Loucy (cell line): Measurements from ENCODE around the gene SERPINA9.

Experiments
- H2AFZ ChIP-seq: fragments of 200-600 bp; sonication (generic); 2 replicates; pipeline ENCODE4 v1.6.0; 2016; ENCODE audit warnings: antibody characterized with exemption, mild to moderate bottlenecking, low read length, moderate library complexity
- H3F3A ChIP-seq: fragments of 200-600 bp; 2 replicates; pipeline ENCODE4 v1.6.0; 2016; ENCODE audit warnings: antibody characterized with exemption, low read depth, mild to moderate bottlenecking
- H3K27me3 ChIP-seq: fragments of 200-600 bp; sonication (generic); 2 replicates; pipeline ENCODE4 v1.6.1; 2014; ENCODE audit warnings: low read length, mild to moderate bottlenecking; ENCODE audit not compliant: insufficient read depth, poor library complexity, severe bottlenecking
- H3K36me3 ChIP-seq: fragments of 200-600 bp; sonication (generic); 2 replicates; pipeline ENCODE4 v1.6.1; 2016; ENCODE audit warnings: low read length; ENCODE audit not compliant: insufficient read depth
- H3K4me1 ChIP-seq: fragments of 200-600 bp; sonication (generic); 2 replicates; pipeline ENCODE4 v1.5.1; 2014; ENCODE audit warnings: low read length, mild to moderate bottlenecking; ENCODE audit not compliant: insufficient read depth, poor library complexity, severe bottlenecking
- H3K4me2 ChIP-seq: fragments of 200-600 bp; sonication (generic); 2 replicates; pipeline ENCODE4 v1.6.0; 2014; ENCODE audit warnings: antibody characterized with exemption, low read length, low read depth, mild to moderate bottlenecking; ENCODE audit not compliant: poor library complexity, severe bottlenecking
- H3K4me3 ChIP-seq: fragments of 200-600 bp; sonication (generic); 2 replicates; pipeline ENCODE4 v1.5.1; 2014; ENCODE audit warnings: low read length, mild to moderate bottlenecking, mixed read lengths; ENCODE audit not compliant: poor library complexity, severe bottlenecking
- H3K79me2 ChIP-seq: fragments of 200-600 bp; sonication (generic); 2 replicates; pipeline ENCODE4 v1.6.1; 2014; ENCODE audit warnings: low read length; ENCODE audit not compliant: insufficient read depth
- H3K9ac ChIP-seq: fragments of 200-600 bp; sonication (generic); 2 replicates; pipeline ENCODE4 v1.6.0; 2014; ENCODE audit warnings: mild to moderate bottlenecking, low read depth, low read length, moderate library complexity; ENCODE audit not compliant: poor library complexity, severe bottlenecking
- H3K9me2 ChIP-seq: fragments of 200-600 bp; sonication (generic); replicated peaks from 2 replicates; pipeline ENCODE4 v1.6.1; 2016; ENCODE audit warnings: low read depth, low read length, mixed read lengths
- H3K9me3 ChIP-seq: fragments of 200-600 bp; sonication (generic); 2 replicates; pipeline ENCODE4 v1.6.1; 2014; ENCODE audit warnings: mild to moderate bottlenecking, antibody characterized with exemption, low read length, low read depth; ENCODE audit not compliant: insufficient read depth
- H4K20me1 ChIP-seq: fragments of 200-600 bp; sonication (generic); 2 replicates; pipeline ENCODE4 v1.6.0; 2014; ENCODE audit warnings: antibody characterized with exemption, low read length, mild to moderate bottlenecking; ENCODE audit not compliant: insufficient read depth, poor library complexity, severe bottlenecking
- CTCF ChIP-seq: fragments of 200-600 bp; sonication (generic); conservative IDR thresholded peaks from 2 replicates; pipeline ENCODE4 v1.5.1; 2014; ENCODE audit warnings: mild to moderate bottlenecking, antibody characterized with exemption, low read length
- EZH2phosphoT487 ChIP-seq: fragments of 200-600 bp; IDR thresholded peaks from 2 replicates; pipeline ENCODE4 v1.6.1; 2018; ENCODE audit warnings: antibody characterized with exemption, mild to moderate bottlenecking, moderate library complexity, borderline replicate concordance

The SERPINA9 gene

GRCh38 chr14:94450722-94451090 is 25.3 kb downstream of the SERPINA9 start:
- Histone ChIP-seq H3K4me3 (no peak overlapping the region), H3F3A (no peaks in the 10 kb centered on the region), H4K20me1 (no peaks in the 10 kb centered on the region), H2AFZ (no peak overlapping the region), H3K36me3 (no peaks in the 10 kb centered on the region), H3K9ac (no peak overlapping the region), H3K27me3 (no peaks in the 10 kb centered on the region), H3K4me2 (no peak overlapping the region), H3K9me2 (no peaks in the 10 kb centered on the region), H3K79me2 (no peaks in the 10 kb centered on the region), H3K9me3 (no peaks in the 10 kb centered on the region), H3K4me1 (no peaks in the 10 kb centered on the region)
- TF ChIP-seq CTCF (no peak), EZH2phosphoT487 (no peak)

- H3K9me3 ChIP-seq, result no peaks in the 10 kb centered on the region
- no peak for TF ChIP-seq CTCF
- no peak for TF ChIP-seq EZH2phosphoT487
- H3K36me3 ChIP-seq, result no peaks in the 10 kb centered on the region
- no peaks in the 10 kb centered on the region for H3K9me2 ChIP-seq
- no peak overlapping the region for H2AFZ ChIP-seq
- H4K20me1 ChIP-seq, result no peaks in the 10 kb centered on the region
- no peaks in the 10 kb centered on the region for H3K4me1 ChIP-seq
- no peaks in the 10 kb centered on the region for H3K79me2 ChIP-seq
- no peaks in the 10 kb centered on the region for H3F3A ChIP-seq
- no peaks in the 10 kb centered on the region for H3K27me3 ChIP-seq
- no peak overlapping the region for H3K9ac ChIP-seq
- H3K4me3 ChIP-seq, result no peak overlapping the region
- H3K4me2 ChIP-seq, result no peak overlapping the region
Observed at GRCh38 chr14:94449930-94450329, 26.1 kb downstream of the SERPINA9 start.

- Histone ChIP-seq H3K36me3 (no peaks in the 10 kb centered on the region), H3K27me3 (no peaks in the 10 kb centered on the region), H2AFZ (no peak overlapping the region), H3K9me3 (no peaks in the 10 kb centered on the region), H3K9me2 (no peaks in the 10 kb centered on the region), H3K4me3 (no peak overlapping the region), H3K79me2 (no peaks in the 10 kb centered on the region), H3K4me2 (no peak overlapping the region), H3K4me1 (no peaks in the 10 kb centered on the region), H3F3A (no peaks in the 10 kb centered on the region), H3K9ac (no peak overlapping the region), H4K20me1 (no peaks in the 10 kb centered on the region)
- TF ChIP-seq EZH2phosphoT487, result no peak
- no peak for TF ChIP-seq CTCF
Observed at GRCh38 chr14:94448071-94448808, 27.8 kb downstream of the SERPINA9 start.
